Activated gamma-delta T cell treated with anti-CD3 and anti-CD28 coated beads, Interleukin-2, amount 50 U/mL, for 16 hours (primary cell): ENCODE data around the gene MT1G.
"Not testable (repeated sequence)": the region's sequence is repeated elsewhere in the genome, so short reads cannot be mapped to it uniquely, and the experiment has no call there.

Experiments
- DNase-seq: peaks from one replicate; pipeline ENCODE4 v3.0.0-alpha.2; 2020; ENCODE audit warnings: low read depth

The MT1G gene

GRCh38 chr16:56667581-56668571, at the start of gene MT1G:
Gene MT1G, minus strand, starts transcription at chr16:56668065. Its CDS starts 72 bp downstream, at chr16:56667993.
- DNase-seq = no peak

DNA sequence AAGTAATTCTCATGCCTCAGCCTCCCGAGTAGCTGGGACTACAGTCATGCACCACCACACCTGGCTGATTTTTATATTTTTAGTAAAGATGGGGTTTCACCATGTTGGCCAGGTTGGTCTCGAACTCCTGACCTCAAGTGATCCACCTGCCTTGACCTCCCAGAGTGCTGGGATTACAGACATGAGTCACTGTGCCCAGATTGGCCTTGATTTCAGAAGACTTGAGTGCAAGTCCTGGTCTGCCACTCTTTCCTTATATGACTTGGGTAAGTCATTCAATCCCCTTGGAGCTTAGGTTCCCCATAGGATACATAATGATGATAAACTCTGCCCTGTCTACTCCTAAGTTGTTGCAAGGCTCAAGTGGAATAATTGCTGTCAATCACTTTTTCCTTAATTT, 49.7 kb upstream of the MT1G start:
- not testable (repeated sequence) for DNase-seq

DNA sequence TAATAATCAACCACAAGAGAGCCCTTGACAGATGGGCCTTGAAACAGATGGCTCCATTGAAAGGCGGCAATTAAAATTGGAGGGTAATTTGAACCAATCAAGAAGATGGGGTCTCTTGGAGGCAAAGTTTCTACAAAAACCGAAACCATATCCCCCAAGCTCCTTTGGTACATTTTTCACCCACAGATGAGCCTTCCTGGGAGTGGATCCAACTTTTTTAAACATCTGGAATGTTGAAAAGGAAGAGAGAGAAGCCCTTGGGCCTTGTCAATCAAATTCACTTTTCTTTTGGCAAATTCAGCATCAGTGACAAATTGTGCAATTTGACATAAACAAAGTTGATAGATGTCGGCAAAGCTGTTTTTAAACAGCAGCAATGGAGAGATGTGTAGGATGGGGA, 48.9 kb upstream of the MT1G start:
- DNase-seq = no peak

DNA sequence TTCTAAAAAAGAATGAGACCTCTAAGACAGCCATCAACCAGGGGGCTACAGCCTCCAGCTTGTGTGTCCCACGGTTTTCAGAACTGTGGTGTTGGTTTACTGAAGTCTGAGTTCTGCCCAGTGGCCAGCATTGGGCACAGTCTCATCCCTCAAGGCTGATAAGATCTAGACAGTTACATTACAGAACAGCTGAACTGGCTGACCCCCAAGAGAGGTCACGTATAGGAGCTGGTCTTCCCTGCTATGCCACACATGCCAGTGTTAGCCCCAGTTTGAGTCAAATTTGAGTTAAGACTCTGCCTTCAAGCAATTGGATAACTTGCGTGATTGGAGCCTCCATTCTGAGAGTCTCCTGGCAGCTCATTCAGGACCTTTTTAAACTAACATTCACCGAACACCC, 47.3 kb upstream of the MT1G start:
- no peak for DNase-seq

DNA sequence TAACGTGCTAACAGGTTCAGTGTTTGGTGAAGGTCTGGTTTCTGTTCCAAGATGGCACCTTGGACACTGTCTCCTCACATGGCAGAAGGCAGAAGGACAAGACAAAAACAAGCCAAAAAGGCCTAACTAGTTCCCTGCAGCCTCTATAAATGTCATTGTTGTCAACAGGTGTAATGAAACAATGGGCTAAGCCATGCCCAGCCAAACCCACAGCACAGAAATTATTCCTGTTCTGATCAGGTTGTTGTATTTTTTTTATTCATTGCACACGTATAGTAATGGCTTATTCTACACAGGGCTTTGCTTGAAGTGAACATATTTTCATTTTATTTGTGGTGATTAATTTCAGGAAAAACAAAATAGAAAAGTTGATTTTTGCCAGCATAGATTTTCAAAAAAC, 45.9 kb upstream of the MT1G start:
- no peak for DNase-seq

- DNase-seq = no peak
Observed at GRCh38 chr16:56711862-56712261, 44.0 kb upstream of the MT1G start.

GRCh38 chr16:56710181-56710737, 42.4 kb upstream of the MT1G start:
- DNase-seq = no peak

DNA sequence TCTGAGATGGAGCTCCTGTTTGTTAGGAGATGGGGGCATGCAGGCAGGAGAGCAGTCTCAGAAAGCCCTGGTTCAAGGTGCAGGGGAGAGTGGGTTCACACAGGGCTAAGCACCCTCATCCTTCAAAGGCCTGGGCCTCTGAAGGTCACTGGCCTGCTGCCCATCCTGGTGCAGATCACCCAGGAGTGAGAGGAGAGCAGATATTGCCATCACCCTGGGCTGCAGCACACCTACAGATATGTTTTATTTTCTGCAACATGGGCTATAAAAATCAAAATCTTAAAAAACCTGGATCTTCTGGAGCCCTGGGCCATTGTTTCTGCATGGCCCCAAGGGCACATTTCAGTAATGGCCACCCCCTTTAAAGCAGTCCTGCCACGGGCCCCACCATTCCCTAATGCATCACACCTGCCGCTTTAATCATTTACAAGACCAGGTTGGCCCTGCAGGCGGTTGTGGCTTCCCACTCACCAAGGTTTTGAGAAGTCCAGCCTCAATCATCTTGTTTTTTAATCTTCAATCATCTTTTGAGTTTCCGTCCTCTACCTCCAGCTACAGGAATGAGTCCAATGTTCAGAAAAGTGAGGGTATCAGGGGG, 41.7 kb upstream of the MT1G start:
- DNase-seq = no peak

GRCh38 chr16:56708525-56709442, 40.9 kb upstream of the MT1G start:
- peak; percentile 20 for DNase-seq

DNA sequence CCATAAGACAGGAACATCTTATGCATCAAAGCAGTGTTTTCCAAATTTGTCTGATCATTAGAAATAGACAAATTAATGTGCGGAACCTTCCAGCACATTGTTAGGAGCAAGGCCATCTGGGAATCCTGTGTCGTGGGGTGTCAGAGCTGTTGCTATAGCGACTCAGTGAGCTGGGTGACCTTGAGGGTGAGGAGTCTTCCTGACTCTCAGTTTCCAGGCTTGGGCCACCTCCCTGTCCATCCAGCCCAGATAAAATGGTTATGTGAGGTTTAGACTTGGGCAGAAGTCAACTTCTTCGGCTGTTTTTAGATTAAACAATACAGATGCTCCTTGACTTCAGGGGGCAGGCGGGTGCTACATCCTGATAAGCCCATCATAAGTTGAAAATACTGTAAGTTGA, 35.0 kb upstream of the MT1G start:
- no peak for DNase-seq

DNA sequence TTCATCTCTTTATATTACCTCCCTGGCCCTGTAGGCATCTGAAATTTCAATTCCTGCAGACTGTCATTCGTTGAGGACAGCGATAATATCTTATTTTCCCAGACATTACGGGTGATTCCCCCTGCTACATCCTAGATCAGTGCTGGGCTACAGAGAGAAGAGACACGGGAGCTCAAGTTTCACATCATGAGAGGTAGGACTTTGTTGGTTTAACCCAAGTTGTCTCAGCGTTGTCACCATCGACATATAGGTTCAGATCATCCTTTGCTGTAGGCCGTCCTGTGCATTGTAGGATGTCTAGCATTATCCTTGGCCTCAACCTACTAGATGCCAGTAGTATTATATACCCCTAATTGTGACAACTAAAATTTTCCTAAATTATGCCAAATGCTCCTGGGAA, 33.7 kb upstream of the MT1G start:
- no peak for DNase-seq

GRCh38 chr16:56700631-56701030, 32.8 kb upstream of the MT1G start:
- no peak for DNase-seq

- DNase-seq = no peak
Observed at GRCh38 chr16:56700195-56700594, 32.3 kb upstream of the MT1G start.

- DNase-seq = no peak
Observed at GRCh38 chr16:56697456-56698155, 29.7 kb upstream of the MT1G start.

GRCh38 chr16:56695246-56695645, 27.4 kb upstream of the MT1G start:
- DNase-seq = no peak

DNA sequence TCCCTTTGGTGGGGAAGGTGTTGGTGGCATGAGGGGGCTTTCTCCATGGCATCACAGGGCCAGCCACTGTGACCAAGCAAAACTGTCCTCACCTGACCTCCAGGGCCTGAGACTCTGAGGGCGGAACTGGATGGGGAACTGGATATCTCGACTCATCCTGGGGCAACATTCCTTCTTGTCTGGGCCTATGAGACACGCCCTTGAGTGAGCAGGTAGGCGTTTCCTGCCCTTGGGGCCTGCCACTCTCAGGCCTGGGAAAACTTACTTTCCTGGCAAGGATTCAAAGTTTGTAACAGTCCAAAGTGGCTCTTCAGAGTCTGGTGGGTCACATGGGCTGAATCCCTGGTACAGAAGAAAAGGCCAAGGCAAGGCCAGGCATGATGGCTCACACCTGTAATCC, 24.0 kb upstream of the MT1G start:
- DNase-seq = no peak

DNA sequence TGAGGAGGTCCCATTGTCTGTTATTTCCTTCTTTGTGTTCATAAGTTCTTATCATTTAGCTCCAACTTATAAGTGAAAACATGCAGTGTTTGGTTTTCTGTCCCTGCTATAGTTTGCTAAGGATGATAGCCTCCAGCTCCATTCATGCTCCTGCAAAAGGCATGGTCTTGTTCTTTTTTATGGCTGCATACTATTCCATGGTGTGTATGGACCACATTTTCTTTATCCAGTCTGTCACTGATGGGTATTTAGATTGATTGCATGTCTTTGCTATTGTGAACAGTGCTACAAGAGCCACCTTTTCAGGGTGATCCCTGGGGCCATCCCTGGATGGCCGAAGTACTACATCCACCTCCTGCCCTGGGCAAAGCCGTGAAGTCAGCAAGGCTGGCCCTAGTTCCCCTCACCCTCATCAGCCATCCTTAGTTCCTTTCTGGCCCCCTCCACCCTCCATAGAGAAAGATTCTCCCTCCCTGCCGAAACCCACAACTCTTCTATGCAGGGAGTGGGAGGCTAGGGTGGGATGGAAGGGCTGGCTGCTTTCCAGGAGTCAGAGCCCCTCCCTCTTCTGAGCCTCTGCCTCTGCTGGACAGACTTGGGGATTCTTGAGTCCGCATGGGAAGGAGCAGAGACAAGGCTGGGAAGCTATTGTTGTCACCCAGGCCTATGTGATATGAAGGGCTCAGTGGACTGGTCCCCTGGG, 22.7 kb upstream of the MT1G start:
- DNase-seq = no peak

GRCh38 chr16:56689171-56689570, 21.3 kb upstream of the MT1G start:
- no peak for DNase-seq

DNA sequence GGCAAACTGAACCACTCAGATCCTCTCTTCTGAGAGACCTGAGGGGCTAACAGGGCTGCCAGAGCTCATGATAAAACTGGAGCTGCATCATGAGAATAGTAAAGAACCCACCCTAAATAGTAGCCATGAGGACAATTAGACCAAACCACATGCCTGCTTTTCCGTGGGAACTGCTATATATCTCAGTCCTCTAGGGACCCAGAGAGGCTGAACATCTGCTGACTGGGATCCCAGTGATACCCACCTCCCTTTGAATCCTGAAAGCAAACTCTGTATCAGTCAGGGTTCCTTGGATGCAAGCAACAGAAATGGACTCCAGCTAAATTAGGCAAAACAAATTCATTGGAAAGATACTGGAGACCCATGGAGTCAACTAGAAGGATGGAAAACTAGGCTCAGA, 20.9 kb upstream of the MT1G start:
- DNase-seq = no peak

DNA sequence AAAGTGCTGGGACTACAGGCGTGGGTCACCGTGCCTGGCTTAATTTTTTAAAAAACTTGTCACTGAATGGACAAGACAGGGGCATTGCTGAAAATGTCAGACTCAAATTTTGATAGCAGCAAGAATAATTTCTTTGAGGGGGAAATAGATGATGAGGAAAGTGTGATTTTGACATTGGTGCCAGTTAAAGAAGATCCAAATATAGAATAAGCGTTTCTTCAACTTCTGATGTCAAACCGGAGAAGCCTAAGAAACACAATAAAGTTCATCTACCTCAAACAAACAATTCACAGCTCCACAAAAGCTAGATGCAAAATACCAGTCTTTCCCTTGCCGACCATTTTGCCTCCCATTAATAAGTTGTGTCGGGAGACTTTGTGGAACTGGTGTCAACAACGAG, 18.9 kb upstream of the MT1G start:
- DNase-seq = no peak
